ENCODE results near the gene TACO1.

The TACO1 gene

DNA sequence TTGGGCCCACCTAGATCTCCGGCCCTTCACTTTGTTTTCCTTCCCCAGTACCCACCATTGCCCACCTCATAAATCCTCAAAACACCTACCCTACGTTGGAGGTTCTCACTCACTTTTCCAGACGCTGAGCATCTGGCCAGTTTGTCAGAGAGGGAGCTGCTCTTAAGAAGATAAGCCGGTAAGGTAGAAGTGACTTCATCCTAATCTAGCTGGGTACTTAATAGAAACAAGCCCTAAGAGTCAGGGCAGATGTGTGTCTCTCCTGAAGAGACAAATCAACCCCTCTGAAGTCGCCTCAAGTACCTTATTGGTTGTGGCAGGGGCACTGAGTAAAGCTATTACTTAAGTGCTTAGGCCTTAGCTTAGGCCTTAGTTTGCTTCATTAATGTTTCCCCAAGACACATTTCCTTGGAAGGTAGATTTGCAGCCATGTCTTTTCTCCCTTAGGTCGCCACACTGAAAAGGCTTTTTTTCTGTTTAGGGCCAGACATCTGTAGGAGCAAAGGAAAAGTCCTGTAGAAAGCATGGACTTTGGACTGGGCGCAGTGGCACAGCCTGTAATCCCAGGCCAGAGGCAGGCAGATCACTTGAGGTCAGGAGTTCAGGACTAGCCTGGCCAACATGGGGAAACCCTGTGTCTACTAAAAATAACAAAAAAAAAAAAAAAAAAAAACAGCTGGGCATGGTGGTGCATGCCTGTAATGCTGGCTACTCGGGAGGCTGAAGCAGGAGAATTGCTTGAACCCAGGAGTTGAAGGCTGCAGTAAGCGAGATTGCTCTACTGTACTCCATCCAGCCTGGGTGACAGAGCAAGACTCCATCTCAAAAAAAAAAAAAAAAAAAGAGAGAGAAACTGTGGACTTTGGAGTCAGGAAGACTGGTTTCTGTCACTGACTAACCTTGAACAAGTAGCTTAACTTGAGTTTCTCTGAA, 1.0 kb downstream of the TACO1 start:
- no peak for DNase-seq

DNA sequence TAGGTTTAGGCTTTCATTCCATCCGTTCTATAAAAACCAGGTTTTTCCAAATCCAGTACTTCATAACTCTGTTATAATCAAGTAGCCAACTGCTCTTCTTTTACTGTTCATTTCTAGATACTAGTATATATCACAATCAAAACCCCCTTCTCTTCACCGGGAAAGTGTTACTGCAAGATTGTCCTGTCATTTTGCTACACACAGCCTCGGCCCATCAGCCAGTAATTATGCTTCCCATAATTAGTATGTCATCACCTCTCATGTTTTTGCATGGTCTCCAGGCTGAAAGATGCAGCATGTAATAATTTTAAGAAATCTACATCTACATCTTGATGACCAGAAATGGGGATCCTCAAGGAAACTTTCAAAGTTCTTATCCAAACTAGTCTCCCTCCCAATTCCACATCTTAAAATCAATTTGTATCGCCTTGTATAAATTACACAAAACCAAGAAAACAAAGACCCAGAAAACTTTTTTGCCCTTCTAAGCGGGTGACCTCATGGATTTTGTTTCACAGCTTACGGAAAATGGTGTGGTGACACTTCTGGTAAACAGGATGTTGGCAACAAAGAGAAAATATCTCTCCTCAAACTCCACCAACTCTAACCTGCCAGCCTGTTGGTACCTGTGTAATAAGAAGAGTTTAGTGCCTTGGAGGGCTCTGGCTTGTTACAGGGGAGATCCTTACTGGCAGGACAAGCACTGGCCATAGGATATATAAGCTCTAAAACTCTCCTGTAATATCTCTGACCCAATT, 9.3 kb downstream of the TACO1 start:
- DNase-seq = no peak

DNA sequence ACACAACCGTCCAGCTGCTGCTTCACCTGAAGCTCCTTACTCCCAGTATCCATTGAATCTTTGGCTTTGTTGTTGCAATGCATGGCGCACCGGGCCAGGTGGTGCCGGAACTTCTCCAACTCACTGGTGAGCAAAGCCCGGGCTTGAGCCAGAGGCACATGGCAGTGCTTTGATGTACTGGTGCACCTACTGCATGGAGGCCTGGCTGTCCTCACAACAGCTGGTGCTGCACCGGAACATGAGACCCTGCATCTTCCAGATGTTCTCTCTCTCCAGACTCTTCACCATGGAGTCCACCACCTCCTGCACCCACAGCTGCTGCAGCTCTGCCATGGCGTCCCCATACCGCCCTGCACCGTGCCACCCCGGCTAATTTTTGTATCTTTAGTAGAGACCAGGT, 10.2 kb downstream of the TACO1 start:
- no peak for DNase-seq

DNA sequence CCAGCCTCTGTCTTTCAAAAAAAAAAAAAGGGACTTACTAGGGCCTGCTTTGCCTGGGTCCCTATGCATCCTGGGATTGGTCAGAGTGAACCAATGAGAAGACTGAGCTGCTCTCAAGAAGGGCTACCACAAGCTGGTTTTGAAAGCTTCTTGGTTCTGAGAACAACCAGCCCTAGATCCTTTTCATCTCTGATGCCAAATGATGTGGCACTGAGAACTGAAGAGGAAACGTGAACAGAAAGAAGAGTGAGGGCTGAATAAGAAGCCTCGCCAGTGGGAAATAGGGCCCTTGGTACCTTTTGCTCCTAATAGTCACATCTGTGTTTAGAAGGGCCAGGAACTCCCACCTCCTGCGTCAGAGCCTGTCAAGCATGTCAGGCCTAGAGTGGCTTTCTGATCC, 10.7 kb downstream of the TACO1 start:
- DNase-seq = no peak

DNA sequence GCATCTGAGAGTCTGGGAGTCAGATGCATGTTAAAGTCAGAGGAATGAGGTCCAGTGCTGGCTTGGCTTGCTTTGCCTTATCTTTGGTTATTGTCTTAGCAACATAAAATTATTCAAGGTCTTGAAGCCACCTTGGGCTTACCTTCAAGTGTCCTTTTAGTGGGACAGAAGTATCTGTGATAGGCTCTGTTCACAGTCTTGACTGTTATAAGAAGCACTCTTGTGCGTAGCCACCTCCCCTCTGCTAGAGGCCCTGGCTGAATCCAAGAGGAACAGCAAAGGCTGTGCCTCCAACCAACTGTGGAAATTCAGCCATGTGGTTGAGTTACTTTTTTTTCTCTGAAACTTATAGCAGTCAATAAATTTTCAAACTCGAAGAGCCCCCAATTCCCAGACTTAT, 13.0 kb downstream of the TACO1 start:
- no peak for DNase-seq

DNA sequence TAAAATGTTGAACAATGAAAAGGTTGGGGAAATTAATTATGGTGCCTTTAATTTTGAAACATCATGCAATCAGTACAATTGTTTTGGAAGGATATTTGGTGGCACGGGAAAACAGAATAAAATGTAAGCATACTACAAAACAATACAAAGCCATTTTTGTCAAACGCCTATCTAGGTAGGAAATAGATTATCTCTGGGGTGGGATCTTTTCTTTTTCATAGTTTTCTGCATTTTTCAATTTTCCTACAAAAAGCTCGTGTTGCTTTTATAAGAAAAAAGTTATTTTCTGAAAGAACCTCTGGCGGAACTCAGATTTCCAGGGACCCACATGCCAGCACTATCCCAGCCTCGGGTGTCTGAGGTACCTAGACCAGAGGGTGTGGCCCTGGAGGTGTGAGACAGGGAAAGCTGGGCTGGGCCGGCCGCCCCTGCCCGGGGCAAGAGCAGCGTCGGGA, 20.6 kb downstream of the TACO1 start:
- no peak for DNase-seq

DNA sequence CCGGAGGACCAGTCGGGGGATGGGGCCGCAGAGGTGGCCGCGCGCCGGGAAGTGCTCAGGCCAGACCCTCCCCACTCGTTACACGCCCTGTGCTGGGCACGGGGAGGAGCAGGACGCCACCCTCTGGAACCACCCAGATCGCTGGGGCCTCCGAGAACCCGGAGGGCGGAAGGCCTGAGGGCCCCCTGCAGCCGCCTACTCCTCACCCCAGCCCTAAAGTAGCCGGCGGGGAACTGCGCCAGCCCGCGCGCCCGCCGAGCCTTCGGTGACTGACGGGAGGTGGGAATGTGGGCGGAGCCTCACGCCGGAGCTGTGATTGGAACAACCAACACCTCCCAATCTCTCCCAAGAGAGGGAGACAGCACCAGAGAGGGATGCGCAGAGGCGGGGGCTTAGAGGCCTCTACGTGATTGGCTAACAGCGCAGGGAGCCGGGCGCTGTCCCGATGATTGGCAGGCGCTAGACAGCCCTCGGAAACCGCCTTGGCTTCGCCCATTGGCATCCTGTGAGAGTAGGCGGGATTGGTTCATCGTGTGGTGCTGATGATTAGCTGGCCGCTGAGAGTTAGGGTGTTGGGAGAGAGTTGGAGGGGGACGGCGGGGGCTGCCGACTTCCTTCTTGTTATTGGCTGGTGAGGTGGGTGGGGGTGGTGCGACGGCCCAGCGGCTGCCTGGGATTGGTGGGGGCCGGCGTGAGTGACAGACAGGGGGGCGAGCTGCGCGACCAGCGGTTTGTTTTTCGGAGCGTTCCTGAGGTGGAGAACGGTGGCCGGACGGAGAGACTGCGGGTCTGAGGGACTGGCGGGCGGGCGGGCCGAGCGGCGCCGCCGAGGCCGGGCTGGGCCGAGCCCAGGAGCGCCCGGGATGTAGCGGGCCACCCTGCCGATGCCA, 21.2 kb downstream of the TACO1 start, which contains the start of gene MAP3K3:
Gene MAP3K3, plus strand, starts transcription at position 734 of the 890 bp plus-strand sequence. CDS start 343 bp downstream, outside the sequence.
- peak; percentile 100 for DNase-seq

DNA sequence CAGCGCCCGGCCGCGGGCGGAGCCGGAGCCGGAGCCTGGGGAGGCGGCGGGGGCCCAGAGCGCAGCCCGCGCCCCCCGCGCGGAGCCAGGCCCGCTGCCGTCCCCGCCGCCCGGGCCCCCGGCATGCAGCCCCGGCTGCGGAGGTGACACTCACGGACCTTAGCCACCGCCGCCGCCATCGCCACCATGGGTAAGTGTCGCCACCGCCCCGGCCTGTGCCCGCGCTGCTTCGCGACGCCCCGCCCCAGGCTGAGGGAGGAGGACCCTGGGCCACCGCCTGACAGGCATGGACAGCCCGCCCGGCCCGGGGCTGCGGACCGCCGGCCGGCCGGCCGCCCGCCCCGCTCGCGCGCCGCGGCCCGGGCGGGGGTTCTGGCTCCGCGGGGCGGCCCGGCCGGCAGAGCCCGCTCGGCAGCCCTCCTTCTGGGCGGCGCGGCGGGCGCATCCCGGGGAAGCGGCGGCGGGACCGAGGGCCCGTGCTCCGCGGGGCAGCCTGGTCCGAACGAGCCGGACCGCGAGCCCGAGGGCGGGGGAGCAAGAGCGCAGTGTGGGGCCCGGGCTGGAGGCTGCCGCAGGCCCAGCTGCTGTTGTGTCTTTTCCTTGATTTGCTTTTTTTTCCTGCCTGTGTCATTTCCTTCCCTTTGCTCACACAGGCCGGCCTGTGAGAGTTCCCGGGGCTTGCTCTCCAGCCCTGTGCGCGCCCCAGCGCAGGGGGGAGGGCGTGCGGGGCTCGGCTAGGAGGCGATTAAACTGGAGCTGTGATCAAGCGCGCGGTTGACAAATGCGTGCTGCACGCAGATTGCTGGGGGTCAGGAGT, 22.1 kb downstream of the TACO1 start:
- DNase-seq = peak; percentile 72

DNA sequence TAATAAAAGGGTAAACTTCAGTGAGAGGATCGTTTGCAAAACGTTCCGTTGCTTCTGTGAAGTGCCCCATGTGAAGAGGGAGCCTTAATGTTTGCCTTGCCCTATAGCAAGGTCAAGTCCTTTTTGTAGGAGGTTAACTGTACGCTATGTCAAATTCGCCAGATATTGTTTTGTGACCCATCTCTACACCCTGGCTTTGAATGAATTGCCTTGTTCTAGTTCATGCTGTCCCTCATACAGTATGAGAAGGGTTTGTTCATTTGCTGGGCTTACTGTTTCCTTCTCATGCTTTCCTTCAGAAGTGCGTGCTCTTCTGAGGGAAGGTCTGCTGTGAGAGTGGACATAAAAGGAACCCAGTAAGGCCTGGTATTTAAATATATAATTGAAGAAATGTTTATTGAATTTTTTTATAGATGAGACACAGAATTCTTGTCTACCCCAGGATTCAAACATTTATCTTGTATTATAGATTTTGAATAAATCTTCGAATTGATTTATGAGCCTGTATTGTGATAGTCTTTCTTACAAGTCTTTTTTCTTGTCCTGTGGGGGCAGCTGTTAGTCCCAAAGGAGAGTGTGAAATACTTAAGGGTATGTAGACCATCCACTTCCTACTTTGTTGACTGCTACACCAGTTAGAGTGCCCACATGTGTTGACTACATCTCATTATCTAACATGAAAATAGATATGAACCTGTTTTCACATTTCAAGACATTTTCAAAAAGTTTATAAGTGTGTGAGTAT, 23.3 kb downstream of the TACO1 start:
- DNase-seq = peak; percentile 46

DNA sequence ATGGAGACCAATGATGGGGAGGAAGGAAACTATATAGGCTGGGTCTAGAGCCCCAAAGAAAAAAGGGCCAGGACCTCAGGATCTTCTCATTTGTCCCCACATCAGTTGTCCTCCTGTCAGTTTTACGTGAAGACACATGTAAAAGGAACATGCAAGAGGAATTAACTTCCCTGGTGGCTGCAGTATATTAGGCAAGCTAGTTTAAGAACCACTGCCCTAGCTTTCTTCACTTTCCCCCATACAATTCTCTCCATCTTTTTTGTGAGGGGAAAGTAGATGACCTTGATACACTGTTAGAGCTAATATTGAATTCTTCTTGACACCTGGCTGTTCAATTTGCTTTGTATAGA, 23.8 kb downstream of the TACO1 start:
- DNase-seq = peak; percentile 43

DNA sequence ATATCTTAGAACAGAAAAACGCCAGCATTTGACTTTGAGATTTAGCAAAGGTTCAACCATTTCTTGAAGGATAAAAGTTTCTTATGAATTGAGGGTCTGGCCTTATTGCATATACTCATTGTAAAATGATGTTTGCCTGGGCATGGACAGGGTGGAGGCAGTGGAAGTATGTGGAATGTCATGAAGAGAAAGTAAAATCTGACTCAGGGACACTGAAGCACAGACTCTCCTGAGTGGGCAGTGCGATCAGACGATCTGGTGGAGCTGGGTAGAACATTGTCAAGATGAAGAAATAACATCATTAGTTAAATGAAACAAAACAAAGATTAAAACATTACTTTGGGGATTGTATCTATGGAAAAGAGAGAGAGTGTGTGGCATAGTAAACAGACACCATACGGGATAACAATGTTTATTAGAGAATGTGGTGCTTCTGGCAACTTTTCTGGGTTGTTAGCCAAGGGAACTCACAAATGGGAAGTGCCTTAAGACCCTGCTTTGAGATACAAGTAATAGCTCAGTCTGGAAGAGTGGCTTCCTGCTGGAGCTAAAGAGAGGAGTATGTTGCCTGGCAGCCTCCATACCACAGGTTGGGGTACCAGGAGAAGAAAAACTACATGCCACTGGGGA, 26.0 kb downstream of the TACO1 start:
- DNase-seq = peak; percentile 10

DNA sequence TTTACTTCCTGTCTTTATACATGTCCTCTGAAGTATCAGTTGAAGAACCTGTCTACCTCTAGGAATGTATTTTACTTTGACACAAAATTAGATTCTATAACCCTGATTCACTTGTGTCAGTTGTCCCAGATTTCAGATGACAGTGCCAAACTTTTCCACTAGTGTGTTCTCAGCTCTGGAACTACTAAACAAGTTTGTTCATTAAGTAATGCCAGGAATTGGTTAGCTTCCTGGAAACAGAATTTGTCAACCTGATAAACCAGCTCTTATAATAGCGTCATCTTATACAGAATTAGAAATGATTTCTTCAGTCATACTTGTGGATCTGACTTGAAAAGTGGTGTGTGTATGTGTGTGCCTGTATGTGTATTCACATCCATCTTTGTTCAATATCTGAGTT, 28.9 kb downstream of the TACO1 start:
- no peak for DNase-seq

DNA sequence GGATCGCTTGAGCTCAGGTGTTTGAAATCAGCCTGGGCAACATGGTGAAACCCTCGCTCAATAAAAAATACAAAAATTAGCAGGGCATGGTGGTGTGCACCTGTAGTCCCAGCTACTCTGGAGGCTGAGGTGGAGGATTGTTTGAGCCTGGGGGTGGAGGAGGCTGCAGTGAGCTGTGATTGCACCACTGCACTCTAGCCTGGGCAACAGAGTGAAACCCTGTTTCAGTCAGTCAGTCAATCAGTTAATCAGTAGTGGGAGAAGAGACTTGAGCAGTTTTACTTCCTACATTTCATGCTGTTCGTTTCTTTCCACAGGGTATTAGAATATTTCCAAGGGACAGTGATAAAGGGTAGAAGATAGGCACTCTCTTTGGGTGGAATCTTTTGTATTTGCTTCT, 30.4 kb downstream of the TACO1 start:
- no peak for DNase-seq

DNA sequence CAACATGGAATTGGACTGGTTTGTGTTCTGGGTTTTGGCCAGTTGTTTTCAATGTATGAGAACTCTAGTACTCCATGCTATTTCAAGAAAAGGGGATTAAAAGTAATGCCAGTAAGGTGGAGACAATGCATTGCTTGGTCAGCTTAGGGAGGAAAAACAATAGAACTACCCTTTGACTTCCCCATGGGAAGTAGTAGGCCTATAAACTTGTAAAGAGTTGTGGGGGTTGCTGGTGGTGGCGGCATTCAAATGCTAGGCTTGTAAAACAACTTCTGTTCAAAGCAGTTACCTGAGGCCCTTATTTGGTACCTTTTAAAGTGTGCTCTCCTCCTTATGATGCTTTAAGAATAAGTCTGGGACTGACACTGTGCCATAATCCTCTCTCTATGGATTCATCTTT, 30.9 kb downstream of the TACO1 start:
- no peak for DNase-seq

DNA sequence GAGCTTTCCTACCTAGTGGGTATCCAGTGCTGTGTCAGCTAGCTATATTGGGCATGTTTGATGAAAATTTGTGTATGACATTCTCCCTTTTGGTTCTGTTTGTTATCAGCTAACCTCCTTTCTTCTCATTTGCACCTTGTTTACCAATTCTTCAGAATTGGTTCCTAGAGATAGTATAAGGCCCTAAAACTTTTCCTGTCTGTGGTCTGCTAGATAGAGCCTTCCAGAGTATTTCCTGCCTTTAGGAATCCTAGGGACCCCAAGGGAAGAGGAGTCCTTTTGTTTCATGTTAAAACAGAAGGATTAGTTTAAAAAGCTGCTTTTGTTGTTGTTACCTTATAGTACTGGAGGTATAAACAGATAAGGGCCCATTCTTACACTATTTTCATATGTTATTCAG, 33.0 kb downstream of the TACO1 start:
- DNase-seq = no peak

DNA sequence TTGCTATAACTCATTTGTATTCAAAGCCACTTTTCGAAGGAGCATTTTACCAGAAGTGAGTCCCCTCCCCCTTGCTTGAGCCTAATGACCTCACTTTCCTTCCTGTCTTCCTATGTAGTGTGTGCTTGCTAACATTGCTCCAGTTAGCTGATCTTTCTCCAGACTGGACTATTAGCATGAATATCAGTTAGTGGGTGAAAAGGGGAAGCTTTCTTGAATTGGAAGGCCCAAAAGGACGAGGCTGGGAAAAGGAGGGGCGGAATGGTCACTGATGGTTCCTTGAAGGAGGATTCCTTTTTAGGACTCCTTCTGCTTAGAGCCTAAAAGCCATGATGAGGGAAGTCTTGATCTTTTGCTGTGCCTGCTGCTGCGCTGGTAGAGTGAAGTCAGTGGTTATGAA, 33.5 kb downstream of the TACO1 start:
- peak; percentile 63 for DNase-seq

DNA sequence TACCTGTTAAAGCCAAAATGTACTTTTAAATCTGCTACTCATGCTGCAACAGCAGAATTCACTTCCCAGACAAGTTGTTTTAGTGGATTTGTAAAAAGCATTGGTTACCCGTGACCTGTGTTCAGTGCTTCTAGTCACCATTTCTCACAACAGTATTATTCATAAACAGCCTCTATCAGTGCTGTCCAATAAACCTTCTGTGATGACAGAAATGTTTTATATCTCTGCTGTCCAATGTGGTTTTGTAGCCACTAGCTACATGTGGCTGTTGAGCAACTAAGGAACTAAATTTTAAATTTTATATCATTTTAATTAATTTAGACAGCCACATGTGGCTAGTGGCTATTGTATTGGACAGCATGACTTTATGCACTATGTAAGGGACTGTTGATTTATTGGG, 34.1 kb downstream of the TACO1 start:
- peak; percentile 23 for DNase-seq

DNA sequence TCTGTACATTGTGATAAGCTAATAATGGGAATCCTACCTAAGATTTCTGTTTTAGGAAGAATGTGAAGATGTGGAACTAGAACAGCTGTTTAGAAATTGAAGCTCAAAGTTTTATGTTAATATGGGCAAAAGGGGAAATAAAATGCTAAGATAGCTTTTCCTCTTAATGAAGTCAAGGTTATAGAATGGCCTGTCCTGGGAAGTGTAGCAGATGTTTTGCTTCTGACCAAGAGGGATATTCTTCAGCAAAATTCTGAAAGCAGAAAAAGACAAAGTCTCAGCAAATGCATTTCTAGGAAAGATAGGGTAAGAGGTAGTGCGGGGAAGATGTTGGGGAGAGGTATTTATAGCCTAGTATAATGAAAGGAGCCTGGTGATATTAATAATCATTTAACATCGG, 34.6 kb downstream of the TACO1 start:
- no peak for DNase-seq

DNA sequence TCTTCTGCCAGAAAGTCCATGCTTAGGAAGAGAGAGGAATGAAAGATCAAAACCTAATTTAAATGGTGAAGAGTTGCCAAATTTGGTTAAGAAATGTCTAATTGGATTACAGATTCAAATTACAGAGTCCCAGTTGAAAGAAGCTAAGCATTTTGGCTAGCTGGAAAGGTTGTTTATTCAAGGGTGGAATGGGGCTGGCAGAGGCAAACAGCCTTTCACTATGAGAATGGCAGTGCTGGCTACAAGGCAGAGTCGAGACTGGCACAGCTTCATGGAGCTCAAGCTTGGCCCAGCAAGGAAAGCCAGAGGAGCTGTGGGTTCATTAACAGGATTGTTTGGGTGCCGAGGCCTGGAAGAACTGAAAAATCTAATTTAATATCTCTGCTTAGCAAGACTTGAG, 35.1 kb downstream of the TACO1 start:
- DNase-seq = no peak

DNA sequence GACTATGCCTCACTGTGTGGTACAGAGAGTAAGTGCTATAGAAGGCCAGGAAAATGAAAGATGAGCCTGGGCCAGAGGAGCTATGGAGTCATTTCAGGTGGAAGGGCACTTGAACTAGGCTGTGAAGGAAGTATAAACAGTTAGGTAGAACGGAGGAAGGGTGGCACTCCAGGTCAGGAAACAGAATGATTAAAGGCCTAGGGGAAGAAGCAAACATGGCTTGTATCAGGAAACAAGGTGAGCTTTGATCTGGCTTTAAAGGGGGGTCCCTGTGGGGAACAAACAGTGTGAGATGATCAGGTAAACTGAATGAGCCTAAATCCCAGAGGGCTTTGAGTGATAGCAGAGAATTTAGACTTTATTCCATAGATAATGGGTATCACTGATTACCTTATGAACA, 38.4 kb downstream of the TACO1 start:
- no peak for DNase-seq

DNA sequence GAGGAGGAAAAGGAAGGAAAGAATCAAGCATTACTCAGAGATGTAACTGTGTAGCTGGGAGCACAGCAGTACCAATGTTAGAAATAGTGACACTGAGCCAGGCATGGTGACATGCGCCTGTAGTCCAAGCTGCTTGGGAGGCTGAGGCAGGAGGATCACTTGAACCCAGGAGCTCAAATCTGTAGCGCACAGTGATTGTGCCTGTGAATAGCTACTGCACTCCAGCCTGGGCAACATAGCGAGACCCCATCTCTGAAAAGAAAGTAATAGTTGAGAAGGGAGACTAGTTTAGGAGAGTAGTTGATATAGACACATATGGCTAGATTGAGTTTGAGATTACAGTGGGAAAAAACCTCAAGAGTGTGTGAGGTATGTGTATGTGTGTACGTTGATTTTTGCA, 39.3 kb downstream of the TACO1 start:
- DNase-seq = no peak

All from OCI-M1 (cell line).